Spleen (tissue), 7 donors: ENCODE data around the gene GET4.

Source experiments
- CTCF ChIP-seq, 11 experiments: fragments of 200-600 bp in 7 of 11; fragments of 450-650 bp in 4 of 11; sonication (generic) in 4 of 11; IDR thresholded peaks in 8 of 11; conservative IDR thresholded peaks in 3 of 11; 1 replicate in 7 of 11; 2 replicates in 4 of 11; pipeline versions ENCODE4 v1.4.0 to v1.8.0; 2016 to 2021; ENCODE audit warnings: antibody characterized with exemption in 11 of 11, inconsistent platforms in 4 of 11, mild to moderate bottlenecking in 1 of 11
- POLR2A ChIP-seq, 3 donors: fragments of 450-650 bp; IDR thresholded peaks; one replicate each; pipeline ENCODE4 v1.5.1; 2017; ENCODE audit warnings: antibody characterized with exemption in 3 of 3, mild to moderate bottlenecking in 1 of 3
- donor health status: DM: no; HTN: no; CAD: no; lungs with moderate emphysema.
- donor health status: DM: no; HTN: no; CAD: no.
- donor health status: DM: no; HTN: no; CAD: no.

- TF ChIP-seq POLR2A (IDR thresholded peaks at IDR 0.05), result no peak
- TF ChIP-seq CTCF (IDR thresholded peaks at IDR 0.05 in 8 of 11, conservative IDR thresholded peaks at IDR 0.05 in 3 of 11), result no peak
Observed at GRCh38 chr7:901388-902154, 25.2 kb downstream of the GET4 start.
